AG09309 (cell line): Measurements from ENCODE around the gene RASL10A.
"Not testable (repeated sequence)": the region's sequence is repeated elsewhere in the genome, so short reads cannot be mapped to it uniquely, and the experiment has no call there.

Experiments used
- DNase-seq: peaks from one replicate; pipeline ENCODE4 v3.0.0-alpha.2; 2010; ENCODE audit warnings: low read depth
- H3K4me3 ChIP-seq: 2 replicates; pipeline ENCODE4 v1.5.1; 2011; ENCODE audit warnings: mild to moderate bottlenecking, low read depth, low read length, moderate library complexity; ENCODE audit not compliant: control insufficient read depth
- CTCF ChIP-seq: IDR thresholded peaks from 2 replicates; pipeline ENCODE4 v1.5.1; 2011; ENCODE audit warnings: mild to moderate bottlenecking, low read depth, low read length, inconsistent platforms; ENCODE audit not compliant: insufficient read depth, control insufficient read depth; ENCODE audit errors: missing control alignments

The RASL10A gene

GRCh38 chr22:29351042-29351441, 35.5 kb upstream of the RASL10A start:
- H3K4me3 ChIP-seq = no peak overlapping the region
- TF ChIP-seq CTCF = no peak
- no peak for DNase-seq

- no peak overlapping the region for H3K4me3 ChIP-seq
- no peak for DNase-seq
- no peak for TF ChIP-seq CTCF
Observed at GRCh38 chr22:29348956-29349355, 33.5 kb upstream of the RASL10A start.

DNA sequence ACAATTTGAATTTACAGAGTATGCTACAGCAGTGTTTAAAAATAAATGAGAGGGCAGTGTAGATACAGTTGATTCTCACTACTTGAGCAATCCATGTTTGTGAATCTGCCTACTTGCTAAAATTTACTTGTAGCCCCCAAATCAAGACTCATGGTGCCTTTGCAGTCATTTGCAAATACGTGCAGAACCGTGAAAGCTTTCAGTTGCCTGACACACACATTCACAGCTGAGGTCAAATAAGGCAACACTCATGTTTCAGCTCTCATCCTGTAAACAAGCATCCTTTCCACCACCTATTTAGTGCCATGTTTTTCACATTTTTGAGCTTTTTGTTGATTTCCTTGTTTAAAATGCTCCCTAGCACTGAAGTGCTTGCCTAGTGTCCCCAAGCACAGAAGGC, 32.5 kb upstream of the RASL10A start:
- TF ChIP-seq CTCF = no peak
- no peak for DNase-seq
- H3K4me3 ChIP-seq = no peak overlapping the region

DNA sequence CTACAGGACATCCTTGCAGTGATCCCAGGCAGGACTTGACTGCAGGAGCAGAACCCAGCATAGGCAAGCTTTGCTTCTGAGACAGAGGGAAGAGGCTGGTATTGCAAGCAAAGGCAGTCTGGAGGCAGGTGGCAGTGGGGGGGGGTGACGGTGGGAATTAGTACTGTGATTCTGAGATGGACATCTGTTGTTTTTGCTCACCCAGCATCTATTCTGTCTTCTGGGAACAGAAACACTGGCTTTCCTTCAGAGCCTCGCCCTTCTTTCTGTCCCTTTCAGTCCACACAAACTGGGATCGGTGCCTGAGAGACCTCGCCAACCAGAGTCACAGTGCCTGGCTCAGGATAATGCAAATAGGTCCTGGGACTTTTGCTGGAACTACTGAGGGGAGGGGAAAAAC, 31.2 kb upstream of the RASL10A start:
- DNase-seq = no peak
- no peak overlapping the region for H3K4me3 ChIP-seq
- no peak for TF ChIP-seq CTCF

GRCh38 chr22:29345932-29346331, 30.4 kb upstream of the RASL10A start:
- no peak for TF ChIP-seq CTCF
- no peak for DNase-seq
- H3K4me3 ChIP-seq = no peak overlapping the region

DNA sequence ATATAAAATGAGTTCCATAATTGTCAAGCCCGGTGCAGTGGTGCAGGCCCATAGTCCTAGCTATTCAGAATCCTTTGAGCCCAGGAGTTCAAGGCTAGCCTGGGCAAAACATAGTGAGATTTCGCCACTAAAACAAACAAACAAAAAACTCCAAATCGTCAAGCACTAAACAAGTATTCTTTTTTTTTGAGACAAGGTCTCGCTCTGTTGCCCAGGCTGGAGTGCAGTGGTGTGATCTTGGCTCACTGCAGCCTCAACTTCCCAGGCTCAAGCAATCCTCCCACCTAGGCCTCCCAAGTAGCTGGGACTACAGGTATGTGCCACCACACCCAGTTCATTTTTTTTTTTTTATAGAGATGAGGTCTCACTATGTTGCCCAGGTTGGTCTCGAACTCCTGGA, 29.4 kb upstream of the RASL10A start:
- not testable (repeated sequence) for H3K4me3 ChIP-seq, DNase-seq

DNA sequence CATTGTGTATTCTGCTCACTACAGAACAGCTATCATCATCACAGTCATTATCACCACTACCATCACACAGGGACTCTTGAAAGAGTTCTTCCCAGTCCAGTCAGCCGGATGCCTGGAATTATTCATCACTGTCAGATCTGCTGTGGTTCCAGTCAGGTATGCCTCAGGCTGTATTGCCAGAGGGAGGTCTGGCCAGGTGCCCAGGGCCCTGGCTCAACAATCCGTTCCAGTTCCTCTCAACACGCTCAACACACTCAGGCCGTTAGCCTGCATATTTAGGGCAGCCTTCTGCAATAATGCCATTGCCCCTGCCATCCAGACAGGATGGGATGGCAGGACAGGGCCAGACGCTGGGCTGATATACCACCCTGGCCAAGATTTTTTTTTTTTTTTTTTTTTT, 28.6 kb upstream of the RASL10A start:
- no peak for TF ChIP-seq CTCF
- peak; percentile 89 for DNase-seq

More for the DNA sequence above, 28.6 kb upstream of the RASL10A start:
- no peak overlapping the region for H3K4me3 ChIP-seq
